Endothelial cell of umbilical vein (primary cell): ENCODE results near the gene INPP4B. TPM values are rescaled to one million over a fixed set of nuclear protein-coding genes. Genes with fewer than 3 reads are reported as not detected.

Experiments
- BruUV-seq: library from RNA; stranded (reverse); fragments of 400-500 nt; replicated peaks from 2 replicates; lab custom pipeline; 2021; lab: Mats Ljungman, UMichigan
- CTCF ChIA-PET: fragments of 300-600, 350-600 bp; sonication (Branson Sonifier 250); formaldehyde crosslinking; loops from one replicate; lab custom pipeline; 2021; ENCODE audit warnings: antibody characterized with exemption, inconsistent platforms; lab: Charles Lee
- POLR2A ChIA-PET: fragments of 300-600, 350-600 bp; sonication (Branson Sonifier 250); formaldehyde crosslinking; loops from one replicate; lab custom pipeline; 2021; ENCODE audit warnings: antibody characterized with exemption, inconsistent platforms; lab: Charles Lee
- DNase-seq: peaks from one replicate; pipeline ENCODE4 v3.0.0-alpha.2; 2011; ENCODE audit warnings: low read depth, low spot score
- FAIRE-seq: peaks from 2 replicates; lab custom pipeline; 2011; peaks lifted over from hg19 to GRCh38; lab: Jason Lieb, UNC
- H2AFZ ChIP-seq: 2 replicates; pipeline ENCODE4 v1.6.0; 2012; ENCODE audit warnings: low read depth, low read length, control low read depth, inconsistent platforms
- H3K27ac ChIP-seq: 2 replicates; pipeline ENCODE4 v1.5.1; 2011; ENCODE audit warnings: low read depth, mild to moderate bottlenecking, control low read depth, low read length, moderate library complexity; ENCODE audit not compliant: insufficient read depth
- H3K27me3 ChIP-seq, 2 experiments: 2 replicates each; pipeline versions ENCODE4 v1.6.0 to v1.6.1; 2011; ENCODE audit warnings: low read length in 2 of 2, mixed read lengths in 1 of 2; ENCODE audit not compliant: control insufficient read depth in 2 of 2, insufficient read depth in 2 of 2
- H3K36me3 ChIP-seq, 2 experiments: 2 replicates in 1 of 2; 3 replicates in 1 of 2; pipeline ENCODE4 v1.5.1; 2011; ENCODE audit warnings: low read length in 2 of 2, mild to moderate bottlenecking in 1 of 2, moderate library complexity in 1 of 2; ENCODE audit not compliant: control insufficient read depth in 2 of 2, insufficient read depth in 2 of 2; ENCODE audit errors: extremely low read depth in 1 of 2
- H3K4me1 ChIP-seq: 3 replicates; pipeline ENCODE4 v1.5.1; 2011; ENCODE audit warnings: mild to moderate bottlenecking, low read length; ENCODE audit not compliant: control insufficient read depth, insufficient read depth; ENCODE audit errors: extremely low read depth
- H3K4me2 ChIP-seq: 2 replicates; pipeline ENCODE4 v1.6.1; 2011; ENCODE audit warnings: low read length, control low read depth, mixed read lengths; ENCODE audit not compliant: insufficient read depth
- H3K4me3 ChIP-seq, 3 experiments: fragments of 200-600 bp in 1 of 3; sonication (generic), shearing (Covaris generic) in 1 of 3; replicated peaks in 1 of 3; 2 replicates each; pipeline ENCODE4 v1.5.1; 2011 to 2016; ENCODE audit warnings: control low read depth in 3 of 3, low read length in 3 of 3, mild to moderate bottlenecking in 2 of 3, inconsistent platforms in 1 of 3, low read depth in 1 of 3, moderate library complexity in 1 of 3; ENCODE audit not compliant: insufficient read depth in 1 of 3
- H3K79me2 ChIP-seq: 2 replicates; pipeline ENCODE4 v1.6.0; 2012; ENCODE audit warnings: low read length, inconsistent platforms; ENCODE audit not compliant: control insufficient read depth, insufficient read depth
- H3K9ac ChIP-seq: replicated peaks from 2 replicates; pipeline ENCODE3; 2011; ENCODE audit warnings: low read length, control low read depth; ENCODE audit not compliant: insufficient read depth; ENCODE audit errors: extremely low read depth
- H3K9me1 ChIP-seq: replicated peaks from 3 replicates; pipeline ENCODE4 v1.6.0; 2011; ENCODE audit warnings: mild to moderate bottlenecking, low read length; ENCODE audit not compliant: control insufficient read depth, insufficient read depth; ENCODE audit errors: extremely low read depth
- H3K9me3 ChIP-seq: replicated peaks from 2 replicates; pipeline ENCODE4 v1.5.1; 2012; ENCODE audit warnings: low read length, inconsistent platforms; ENCODE audit not compliant: control insufficient read depth, insufficient read depth
- H4K20me1 ChIP-seq: replicated peaks from 2 replicates; pipeline ENCODE3; 2011; ENCODE audit warnings: mild to moderate bottlenecking, low read length; ENCODE audit not compliant: control insufficient read depth, insufficient read depth; ENCODE audit errors: extremely low read depth
- CTCF ChIP-seq, 2 donors: IDR thresholded peaks; 1 replicate in 1 of 2; 2 replicates in 1 of 2; pipeline ENCODE4 v1.5.1; 2011; ENCODE audit warnings: low read length in 2 of 2, mild to moderate bottlenecking in 2 of 2, moderate library complexity in 2 of 2, control low read depth in 1 of 2, inconsistent platforms in 1 of 2, low read depth in 1 of 2; ENCODE audit not compliant: insufficient read depth in 1 of 2; ENCODE audit errors: extremely low read depth in 1 of 2
- EZH2 ChIP-seq: IDR thresholded peaks from 2 replicates; pipeline ENCODE4 v1.6.1; 2012; ENCODE audit warnings: borderline replicate concordance, low read depth, mild to moderate bottlenecking, moderate library complexity, low read length, inconsistent platforms; ENCODE audit not compliant: severe bottlenecking
- GATA2 ChIP-seq: IDR thresholded peaks from 2 replicates; pipeline ENCODE4 v1.7.0; 2011; ENCODE audit warnings: low read depth, mild to moderate bottlenecking, moderate library complexity, mixed read lengths, low read length; ENCODE audit not compliant: insufficient read length, insufficient read depth
- JUN ChIP-seq: IDR thresholded peaks from 2 replicates; pipeline ENCODE4 v1.6.1; 2011; ENCODE audit warnings: borderline replicate concordance, low read depth; ENCODE audit not compliant: insufficient read length, insufficient read depth
- MAX ChIP-seq: IDR thresholded peaks from 2 replicates; pipeline ENCODE4 v1.6.1; 2011; ENCODE audit not compliant: insufficient read depth, insufficient read length
- POLR2A ChIP-seq: IDR thresholded peaks from 2 replicates; pipeline ENCODE4 v1.6.1; 2012; ENCODE audit warnings: low read depth, mild to moderate bottlenecking, control low read depth, low read length
- dilution Hi-C: fragments of 300-500 bp; cut with MboI; formaldehyde crosslinking; loops from one replicate; pipeline ENCODE4 v1.15.0; 2019; ENCODE audit warnings: low sequenced_read_pairs; ENCODE audit not compliant: extremely low pct_ligation_motif_present
- intact Hi-C: fragments of 100-400 bp; cut with micrococcal nuclease; formaldehyde crosslinking; loops from one replicate; pipeline ENCODE4 v1.10.0; 2022
- polyA plus RNA-seq, 4 experiments: library from polyadenylated mRNA; depleted of rRNA in 3 of 4; stranded (reverse) in 3 of 4; unstranded in 1 of 4; fragments of >200 nt; gene quantifications; 2 replicates each; pipeline versions ENCODE4 v1.2.1 to v1.2.3, GENCODE V29; 2011 to 2012; ENCODE audit warnings: missing spikeins in 1 of 4
- total RNA-seq: library from RNA; stranded (reverse); gene quantifications from 2 replicates; pipeline ENCODE4 v1.2.3, GENCODE V29; 2021

INPP4B gene
- total and polyA plus RNA-seq, 2 donors (not counting 3 experiments of a cell fraction or from before 2014, with no cell fraction given), result 0.41 to 3.1 TPM

GRCh38 chr4:142614621-142615323 is 231.3 kb downstream of the INPP4B start:
- no peaks in the 10 kb centered on the region for H3K4me1 ChIP-seq
- intact Hi-C loops, result no loop called here
- CTCF ChIA-PET, result no interaction called here
- no peak overlapping the region for H3K4me3 ChIP-seq
- POLR2A ChIA-PET, result no interaction called here
- no peak overlapping the region for H3K9ac ChIP-seq
- BruUV-seq, result no TSS peak
- H3K27ac ChIP-seq, result no peak overlapping the region
- TF ChIP-seq POLR2A (no peak), CTCF (IDR thresholded peaks at IDR 0.05; ENCODE audit: extremely low read depth in 1 of 2, insufficient read depth in 1 of 2, low read depth in 1 of 2, low read length in 2 of 2) (no peak), GATA2 (no peak)
- H3K27me3 ChIP-seq, result no peaks in the 10 kb centered on the region
- H4K20me1 ChIP-seq, result no peaks in the 10 kb centered on the region
- dilution Hi-C loops, result no loop called here
- FAIRE-seq (no peak), DNase-seq (no peak)
- no peaks in the 10 kb centered on the region for H3K36me3 ChIP-seq
- H3K4me2 ChIP-seq, result no peak overlapping the region
- no peak overlapping the region for H2AFZ ChIP-seq
- H3K9me3 ChIP-seq, result no peaks in the 10 kb centered on the region
- H3K79me2 ChIP-seq, result no peaks in the 10 kb centered on the region
- H3K9me1 ChIP-seq, result no peaks in the 10 kb centered on the region

GRCh38 chr4:142607976-142608375 is 238.1 kb downstream of the INPP4B start:
- no peak overlapping the region for H3K4me2 ChIP-seq
- FAIRE-seq, result no peak
- DNase-seq, result no peak
- no peaks in the 10 kb centered on the region for H3K36me3 ChIP-seq
- no peak overlapping the region for H3K27ac ChIP-seq
- no peaks in the 10 kb centered on the region for H3K79me2 ChIP-seq
- no peaks in the 10 kb centered on the region for H3K9me3 ChIP-seq
- ChIA-PET CTCF (no interaction called here), POLR2A (no interaction called here)
- H3K9ac ChIP-seq, result no peak overlapping the region
- dilution Hi-C loops, result no loop called here
- H3K9me1 ChIP-seq, result no peaks in the 10 kb centered on the region
- intact Hi-C loops, result no loop called here
- H3K27me3 ChIP-seq, result peaks cover 0 to 2% of the 10 kb centered on the region in 2 experiments
- H2AFZ ChIP-seq, result no peak overlapping the region
- no peak for TF ChIP-seq MAX
- TF ChIP-seq EZH2, result no peak
- TF ChIP-seq JUN, result no peak
- no peak for TF ChIP-seq CTCF (IDR thresholded peaks at IDR 0.05; ENCODE audit: extremely low read depth in 1 of 2, insufficient read depth in 1 of 2, low read depth in 1 of 2, low read length in 2 of 2)
- BruUV-seq, result no TSS peak
- no peak overlapping the region for H3K4me3 ChIP-seq
- H3K4me1 ChIP-seq, result no peaks in the 10 kb centered on the region
- no peaks in the 10 kb centered on the region for H4K20me1 ChIP-seq
